B cell (primary cell): Measurements from ENCODE around the gene PBXIP1. TPM values are rescaled to one million over a fixed set of nuclear protein-coding genes. Genes with fewer than 3 reads are reported as not detected.

Experiments used
- ATAC-seq: fragments of 200-7000 bp; cut with Tn5 transposase; one replicate; pipeline ENCODE4 v1.10.0; 2021; ENCODE audit warnings: low read depth, mild to moderate bottlenecking, moderate number of reproducible peaks, moderate library complexity
- CTCF ChIA-PET: fragments of 350-600 bp; sonication (Branson Sonifier 250); formaldehyde crosslinking; loops from one replicate; lab custom pipeline; 2021; ENCODE audit warnings: antibody characterized with exemption, inconsistent platforms; lab: Charles Lee
- POLR2A ChIA-PET: fragments of 350-600 bp; sonication (Branson Sonifier 250); formaldehyde crosslinking; loops from one replicate; lab custom pipeline; 2021; ENCODE audit warnings: antibody characterized with exemption; lab: Charles Lee
- DNase-seq: peaks from one replicate; pipeline ENCODE4 v3.0.0; 2013
- H2AFZ ChIP-seq: 2 replicates; pipeline ENCODE4 v1.6.1; 2012; ENCODE audit warnings: mild to moderate bottlenecking, low read depth, low read length; ENCODE audit not compliant: insufficient read depth, poor library complexity, severe bottlenecking
- H3K27ac ChIP-seq, 2 donors: 1 replicate in 1 of 2; 2 replicates in 1 of 2; pipeline ENCODE4 v1.5.1; 2012 to 2013; ENCODE audit warnings: low read length in 2 of 2, mild to moderate bottlenecking in 2 of 2, moderate library complexity in 1 of 2
- H3K27me3 ChIP-seq, 4 experiments: fragments of 200-600 bp in 1 of 4; sonication (generic) in 1 of 4; replicated peaks in 1 of 4; 1 replicate in 2 of 4; 2 replicates in 2 of 4; pipeline versions ENCODE4 v1.6.1 to v1.7.0; 2013 to 2016; ENCODE audit warnings: low read length in 3 of 4, mild to moderate bottlenecking in 2 of 4, mixed read lengths in 1 of 4, moderate library complexity in 1 of 4; ENCODE audit not compliant: insufficient read depth in 4 of 4, control insufficient read depth in 3 of 4; ENCODE audit errors: control extremely low read depth in 1 of 4
- H3K36me3 ChIP-seq, 2 experiments: replicated peaks in 1 of 2; 1 replicate in 1 of 2; 2 replicates in 1 of 2; pipeline versions ENCODE4 v1.6.1 to v1.7.1; 2013; ENCODE audit warnings: low read length in 1 of 2; ENCODE audit not compliant: insufficient read depth in 2 of 2, control insufficient read depth in 1 of 2; ENCODE audit errors: control extremely low read depth in 1 of 2, extremely low read depth in 1 of 2
- H3K4me1 ChIP-seq, 2 donors: fragments of 200-600 bp in 1 of 2; sonication (generic) in 1 of 2; 1 replicate in 1 of 2; 2 replicates in 1 of 2; pipeline versions ENCODE4 v1.5.1 to v1.6.1; 2013 to 2017; ENCODE audit warnings: low read length in 2 of 2; ENCODE audit not compliant: control insufficient read depth in 2 of 2, insufficient read depth in 2 of 2
- H3K4me2 ChIP-seq: replicated peaks from 2 replicates; pipeline ENCODE3; 2012; ENCODE audit warnings: mild to moderate bottlenecking, low read depth, low read length; ENCODE audit not compliant: poor library complexity, severe bottlenecking
- H3K4me3 ChIP-seq, 5 experiments: fragments of 200-600 bp in 1 of 5; sonication (generic) in 1 of 5; 1 replicate in 3 of 5; 2 replicates in 2 of 5; pipeline versions ENCODE4 v1.5.1 to v1.7.0; 2011 to 2016; ENCODE audit warnings: low read length in 4 of 5, mild to moderate bottlenecking in 4 of 5, low read depth in 2 of 5, control low read depth in 1 of 5, moderate library complexity in 1 of 5; ENCODE audit not compliant: insufficient read depth in 1 of 5; ENCODE audit errors: control extremely low read depth in 1 of 5, extremely low read depth in 1 of 5
- H3K79me2 ChIP-seq: fragments of 200-600 bp; sonication (generic); one replicate; pipeline ENCODE4 v1.6.0; 2016; ENCODE audit warnings: low read length; ENCODE audit not compliant: control insufficient read depth, insufficient read depth
- H3K9ac ChIP-seq: fragments of 200-600 bp; sonication (generic); 2 replicates; pipeline ENCODE4 v1.6.1; 2017; ENCODE audit warnings: mild to moderate bottlenecking, low read length, moderate library complexity
- H3K9me3 ChIP-seq, 3 donors: one replicate each; pipeline versions ENCODE4 v1.6.1 to v1.7.1; 2013; ENCODE audit warnings: low read length in 2 of 3; ENCODE audit not compliant: control insufficient read depth in 2 of 3, insufficient read depth in 1 of 3; ENCODE audit errors: control extremely low read depth in 1 of 3
- H4K20me1 ChIP-seq: 2 replicates; pipeline ENCODE4 v1.6.0; 2012; ENCODE audit warnings: mild to moderate bottlenecking, low read length; ENCODE audit not compliant: insufficient read depth, control insufficient read depth, poor library complexity, severe bottlenecking
- H3K27ac Mint-ChIP-seq: one replicate; pipeline ENCODE4 v1.8.0; 2021; ENCODE audit warnings: mixed read lengths
- H3K27me3 Mint-ChIP-seq: one replicate; pipeline ENCODE4 v1.8.0; 2021; ENCODE audit warnings: mixed read lengths
- H3K4me1 Mint-ChIP-seq: one replicate; pipeline ENCODE4 v1.8.0; 2021; ENCODE audit warnings: mixed read lengths
- H3K4me3 Mint-ChIP-seq: one replicate; pipeline ENCODE4 v1.8.0; 2021; ENCODE audit warnings: mixed read lengths
- H3K9me3 Mint-ChIP-seq: one replicate; pipeline ENCODE4 v1.8.0; 2022; ENCODE audit warnings: mixed read lengths; ENCODE audit not compliant: insufficient read depth
- CTCF ChIP-seq: fragments of 200-600 bp; IDR thresholded peaks from one replicate; pipeline ENCODE4 v1.8.0; 2022; ENCODE audit warnings: antibody characterized with exemption, mild to moderate bottlenecking
- EZH2 ChIP-seq: IDR thresholded peaks from 2 replicates; pipeline ENCODE4 v1.6.1; 2012; ENCODE audit warnings: borderline replicate concordance, low read depth, mild to moderate bottlenecking, moderate library complexity, low read length; ENCODE audit not compliant: insufficient read depth, poor library complexity, severe bottlenecking
- WGBS: methylation state at CpG from one replicate; pipeline ENCODE4 v1.1.5; 2013; ENCODE audit warnings: missing lambda C conversion rate; ENCODE audit not compliant: insufficient coverage; 5-methylcytosine and 5-hydroxymethylcytosine counted together
- intact Hi-C: fragments of 100-400 bp; cut with micrococcal nuclease; formaldehyde crosslinking; loops from one replicate; pipeline ENCODE4 v1.10.0; 2022
- polyA plus RNA-seq: library from polyadenylated mRNA; depleted of rRNA; stranded (reverse); fragments of >200 nt; gene quantifications from 2 replicates; pipeline ENCODE4 v1.2.3, GENCODE V29; 2012
- total RNA-seq, 2 donors: library from RNA; stranded (reverse); fragments of 120-200 nt in 1 of 2; gene quantifications; 1 replicate in 1 of 2; 2 replicates in 1 of 2; pipeline versions ENCODE4 v1.2.3 to v1.2.4, GENCODE V29; 2013 to 2022

PBXIP1 gene
- total and polyA plus RNA-seq, 2 donors (not counting 1 experiment from before 2014, with no cell fraction given) = 77.6 to 212 TPM

GRCh38 chr1:154974102-154974807 is 18.4 kb upstream of the PBXIP1 start, which contains the start of gene CKS1B:
Gene CKS1B (plus strand): TSS chr1:154974681. CDS start chr1:154974746, 65 bp downstream.
- intact Hi-C loops = loop anchor here (1.0 to 5.0 kb wide), 4 partner anchors 19 to 198 kb away; partner anchors contain the start of genes KRTCAP2 and TRIM46

More at GRCh38 chr1:154974102-154974807, 18.4 kb upstream of the PBXIP1 start, which contains the start of gene CKS1B:
- TF ChIP-seq CTCF (no peak), EZH2 (no peak)
- H3K9me3 Mint-ChIP-seq = no peaks in the 10 kb centered on the region
- peak within 1 kb of the TSS; percentile 71 to 99 (median 90) for H3K4me3 ChIP-seq
- peak within 1 kb of the TSS; percentile 86 for H3K9ac ChIP-seq
- H3K36me3 ChIP-seq = peaks cover 1 to 13% of the 10 kb centered on the region in 2 experiments
- peaks cover 38% of the 10 kb centered on the region for H4K20me1 ChIP-seq
- H3K27me3 ChIP-seq = no peaks in the 10 kb centered on the region
- H3K4me3 Mint-ChIP-seq = no peak within 1 kb of the TSS
- CTCF ChIA-PET = interaction anchor here (0.6 to 8.7 kb wide), 20 partner anchors 9 to 502 kb away, joined by 3 to 110 read pairs (median 4); partner anchors contain the start of genes FLAD1, KRTCAP2, PBXIP1 and PMVK
- DNase-seq (peak; percentile 100), ATAC-seq (peak; percentile 80)
- peak within 1 kb of the TSS; percentile 90 to 94 for H3K27ac ChIP-seq
- peak within 1 kb of the TSS; percentile 86 for H3K4me2 ChIP-seq
- H3K4me1 Mint-ChIP-seq = peaks cover 29% of the 10 kb centered on the region
- H3K79me2 ChIP-seq = peaks cover 64% of the 10 kb centered on the region
- WGBS = under 1% methylated on average over 41 of the region's 47 CpGs
- POLR2A ChIA-PET = interaction anchor here (0.6 to 3.8 kb wide), 15 partner anchors 9 to 111 kb away, joined by 3 to 32 read pairs (median 6); partner anchors contain the start of genes FLAD1, PBXIP1, PMVK and PYGO2
- no peaks in the 10 kb centered on the region for H3K27me3 Mint-ChIP-seq
- no peak within 1 kb of the TSS for H3K27ac Mint-ChIP-seq
- H3K4me1 ChIP-seq = peaks cover 22 to 44% of the 10 kb centered on the region in 2 donors
- no peaks in the 10 kb centered on the region for H3K9me3 ChIP-seq
- H2AFZ ChIP-seq = peak within 1 kb of the TSS; percentile 82
